ENCODE measurements around the gene CORIN. TPM values are rescaled to one million over a fixed set of nuclear protein-coding genes. Genes with fewer than 3 reads are reported as not detected.

The CORIN gene
- total and polyA plus RNA-seq, 11 donors, result 5.6 to 130 (median 40.1) TPM

GRCh38 chr4:47827343-47828047, 10.4 kb downstream of the CORIN start:
- no peaks in the 10 kb centered on the region for H3K27me3 ChIP-seq
- peak overlapping the region in 5 of 12 donors; percentile 25 to 58 (median 32) for H3K27ac ChIP-seq
- H3K36me3 ChIP-seq, result no peaks in the 10 kb centered on the region
- TF ChIP-seq CTCF (IDR thresholded peaks at IDR 0.05) (no peak), POLR2A (IDR thresholded peaks at IDR 0.05) (no peak)
- no peaks in the 10 kb centered on the region for H3K9me3 ChIP-seq
- intact Hi-C loops (cut with DNase I), result loop anchor here in 3 of 10 donors (2.0 to 5.0 kb wide), 3 partner anchors 43 to 83 kb away; no protein-coding TSS in a partner anchor
- ATAC-seq, result no peak
- WGBS, 4 donors, result 40 to 67% (median 56%) methylated on average over 2 of the region's 2 CpGs
- H3K4me3 ChIP-seq, result no peak overlapping the region
- peaks cover 0 to 25% (median 0%) of the 10 kb centered on the region in 12 donors for H3K4me1 ChIP-seq
- no peak for DNase-seq

GRCh38 chr4:47824840-47825239, 13.0 kb downstream of the CORIN start:
- peak; percentile 85 to 95 (median 94) for ATAC-seq
- TF ChIP-seq POLR2A (IDR thresholded peaks at IDR 0.05) (no peak), CTCF (IDR thresholded peaks at IDR 0.05) (no peak)
- 12 to 47% (median 24%) methylated on average over 3 to 7 of the region's 7 CpGs for WGBS, 4 donors
- no peaks in the 10 kb centered on the region for H3K27me3 ChIP-seq
- peak; percentile 37 to 89 (median 68) for DNase-seq
- peak overlapping the region in 11 of 12 donors; percentile 55 to 85 (median 75) for H3K27ac ChIP-seq
- H3K4me1 ChIP-seq, result peaks cover 0 to 31% (median 0%) of the 10 kb centered on the region in 12 donors
- H3K4me3 ChIP-seq, result peak overlapping the region in 3 of 12 donors; percentile 0 to 22 (median 14)
- intact Hi-C loops (cut with DNase I), result loop anchor here in 2 of 10 donors (5.0 kb wide), 2 partner anchors 38 to 78 kb away; no protein-coding TSS in a partner anchor
- no peaks in the 10 kb centered on the region for H3K36me3 ChIP-seq
- no peaks in the 10 kb centered on the region for H3K9me3 ChIP-seq

GRCh38 chr4:47819178-47819577, 18.7 kb downstream of the CORIN start:
- TF ChIP-seq CTCF (IDR thresholded peaks at IDR 0.05) (no peak), POLR2A (IDR thresholded peaks at IDR 0.05) (no peak)
- Histone ChIP-seq H3K27ac (peak overlapping the region in 2 of 12 donors; percentile 57 to 59), H3K9me3 (no peaks in the 10 kb centered on the region), H3K4me3 (no peak overlapping the region), H3K4me1 (peaks cover 0 to 22% (median 0%) of the 10 kb centered on the region in 12 donors), H3K36me3 (no peaks in the 10 kb centered on the region), H3K27me3 (no peaks in the 10 kb centered on the region)
- DNase-seq (no peak), ATAC-seq (no peak)
- intact Hi-C loops (cut with DNase I), result loop anchor here in 1 of 10 donors (5.0 kb wide), 1 partner anchor 72 kb away; no protein-coding TSS in a partner anchor
- WGBS, 4 donors, result 8 to 25% (median 19%) methylated on average over 1 of the region's 1 CpG

GRCh38 chr4:47817275-47817674, 20.6 kb downstream of the CORIN start:
- intact Hi-C loops (cut with DNase I), result loop anchor here in 1 of 10 donors (5.0 kb wide), 1 partner anchor 70 kb away; no protein-coding TSS in a partner anchor
- Histone ChIP-seq H3K4me3 (no peak overlapping the region), H3K9me3 (no peaks in the 10 kb centered on the region), H3K36me3 (no peaks in the 10 kb centered on the region), H3K27me3 (no peaks in the 10 kb centered on the region), H3K27ac (no peak overlapping the region), H3K4me1 (peaks cover 0 to 17% (median 0%) of the 10 kb centered on the region in 12 donors)
- ATAC-seq (no peak), DNase-seq (no peak)
- no peak for TF ChIP-seq POLR2A (IDR thresholded peaks at IDR 0.05)
- no peak for TF ChIP-seq CTCF (IDR thresholded peaks at IDR 0.05)
